ENCODE data around the gene CNTFR. TPM values are rescaled to one million over a fixed set of nuclear protein-coding genes. Genes with fewer than 3 reads are reported as not detected.

Gene CNTFR
- total RNA-seq, 1 donor from 2014 or later = 7.4 TPM

- H3K9me3 Mint-ChIP-seq (ENCODE audit: unreplicated experiment) = no peaks in the 10 kb centered on the region
- Histone ChIP-seq H3K9me3 (ENCODE audit: insufficient read depth, low read depth, low read length) (no peaks in the 10 kb centered on the region), H3K9ac (ENCODE audit: low read length) (no peak overlapping the region), H3K36me3 (ENCODE audit: insufficient read depth, low read length) (no peaks in the 10 kb centered on the region), H3K4me2 (ENCODE audit: low read length) (no peak overlapping the region), H3K4me1 (ENCODE audit: insufficient read depth, low read length) (peaks cover 8% of the 10 kb centered on the region), H3K79me2 (ENCODE audit: insufficient read depth, low read length) (no peaks in the 10 kb centered on the region), H3K27ac (ENCODE audit: low read depth, low read length) (no peak overlapping the region), H4K20me1 (ENCODE audit: insufficient read depth, low read length) (no peaks in the 10 kb centered on the region), H2AFZ (ENCODE audit: low read depth, low read length) (no peak overlapping the region), H3K27me3 (ENCODE audit: insufficient read depth, low read length) (peaks cover 8% of the 10 kb centered on the region), H3K4me3 (ENCODE audit: insufficient read depth, low read depth, low read length) (no peak overlapping the region)
- H3K27me3 Mint-ChIP-seq (ENCODE audit: low read depth, unreplicated experiment) = peaks cover 31% of the 10 kb centered on the region
- no peak for FAIRE-seq
- peaks cover 5% of the 10 kb centered on the region for H3K36me3 Mint-ChIP-seq (ENCODE audit: low read depth, unreplicated experiment)
- H3K4me3 Mint-ChIP-seq (ENCODE audit: unreplicated experiment) = no peak overlapping the region
- H3K27ac Mint-ChIP-seq (ENCODE audit: unreplicated experiment) = no peak overlapping the region
- TF ChIP-seq EZH2 (IDR thresholded peaks at IDR 0.05; ENCODE audit: insufficient read depth, low read length) (no peak), CTCF (IDR thresholded peaks at IDR 0.05; ENCODE audit: insufficient read depth, low read depth, low read length) (no peak)
- H3K4me1 Mint-ChIP-seq (ENCODE audit: low read depth, unreplicated experiment) = peaks cover 23% of the 10 kb centered on the region
- DNase-seq (ENCODE audit: low read depth) = no peak
These were observed 33.5 kb downstream of the CNTFR start for GRCh38 chr9:34555936-34556525.

- Histone ChIP-seq H3K79me2 (ENCODE audit: insufficient read depth, low read length) (no peaks in the 10 kb centered on the region), H3K27ac (ENCODE audit: low read depth, low read length) (no peak overlapping the region), H3K4me3 (ENCODE audit: insufficient read depth, low read depth, low read length) (no peak overlapping the region), H3K27me3 (ENCODE audit: insufficient read depth, low read length) (peaks cover 8% of the 10 kb centered on the region), H4K20me1 (ENCODE audit: insufficient read depth, low read length) (no peaks in the 10 kb centered on the region), H3K36me3 (ENCODE audit: insufficient read depth, low read length) (no peaks in the 10 kb centered on the region), H3K9me3 (ENCODE audit: insufficient read depth, low read depth, low read length) (no peaks in the 10 kb centered on the region), H2AFZ (ENCODE audit: low read depth, low read length) (no peak overlapping the region), H3K9ac (ENCODE audit: low read length) (no peak overlapping the region), H3K4me1 (ENCODE audit: insufficient read depth, low read length) (peaks cover 8% of the 10 kb centered on the region), H3K4me2 (ENCODE audit: low read length) (no peak overlapping the region)
- H3K4me1 Mint-ChIP-seq (ENCODE audit: low read depth, unreplicated experiment) = peaks cover 22% of the 10 kb centered on the region
- peaks cover 34% of the 10 kb centered on the region for H3K27me3 Mint-ChIP-seq (ENCODE audit: low read depth, unreplicated experiment)
- peaks cover 5% of the 10 kb centered on the region for H3K36me3 Mint-ChIP-seq (ENCODE audit: low read depth, unreplicated experiment)
- TF ChIP-seq EZH2 (IDR thresholded peaks at IDR 0.05; ENCODE audit: insufficient read depth, low read length) = no peak
- TF ChIP-seq CTCF (IDR thresholded peaks at IDR 0.05; ENCODE audit: insufficient read depth, low read depth, low read length) = no peak
- FAIRE-seq = no peak
- no peak overlapping the region for H3K27ac Mint-ChIP-seq (ENCODE audit: unreplicated experiment)
- DNase-seq (ENCODE audit: low read depth) = no peak
- H3K9me3 Mint-ChIP-seq (ENCODE audit: unreplicated experiment) = no peaks in the 10 kb centered on the region
- no peak overlapping the region for H3K4me3 Mint-ChIP-seq (ENCODE audit: unreplicated experiment)
These were observed 34.0 kb downstream of the CNTFR start for GRCh38 chr9:34555500-34555899.

- no peak overlapping the region for H3K27ac Mint-ChIP-seq (ENCODE audit: unreplicated experiment)
- Histone ChIP-seq H3K4me2 (ENCODE audit: low read length) (no peak overlapping the region), H4K20me1 (ENCODE audit: insufficient read depth, low read length) (no peaks in the 10 kb centered on the region), H3K36me3 (ENCODE audit: insufficient read depth, low read length) (no peaks in the 10 kb centered on the region), H3K27me3 (ENCODE audit: insufficient read depth, low read length) (peaks cover 8% of the 10 kb centered on the region), H3K79me2 (ENCODE audit: insufficient read depth, low read length) (no peaks in the 10 kb centered on the region), H3K4me1 (ENCODE audit: insufficient read depth, low read length) (peaks cover 3% of the 10 kb centered on the region), H3K4me3 (ENCODE audit: insufficient read depth, low read depth, low read length) (no peak overlapping the region), H2AFZ (ENCODE audit: low read depth, low read length) (no peak overlapping the region), H3K9me3 (ENCODE audit: insufficient read depth, low read depth, low read length) (no peaks in the 10 kb centered on the region), H3K27ac (ENCODE audit: low read depth, low read length) (no peak overlapping the region), H3K9ac (ENCODE audit: low read length) (no peak overlapping the region)
- DNase-seq (ENCODE audit: low read depth) (peak; percentile 8), FAIRE-seq (no peak)
- peaks cover 34% of the 10 kb centered on the region for H3K27me3 Mint-ChIP-seq (ENCODE audit: low read depth, unreplicated experiment)
- TF ChIP-seq CTCF (IDR thresholded peaks at IDR 0.05; ENCODE audit: insufficient read depth, low read depth, low read length) (no peak), EZH2 (IDR thresholded peaks at IDR 0.05; ENCODE audit: insufficient read depth, low read length) (no peak)
- peaks cover 5% of the 10 kb centered on the region for H3K36me3 Mint-ChIP-seq (ENCODE audit: low read depth, unreplicated experiment)
- H3K9me3 Mint-ChIP-seq (ENCODE audit: unreplicated experiment) = no peaks in the 10 kb centered on the region
- H3K4me1 Mint-ChIP-seq (ENCODE audit: low read depth, unreplicated experiment) = peaks cover 17% of the 10 kb centered on the region
- H3K4me3 Mint-ChIP-seq (ENCODE audit: unreplicated experiment) = no peak overlapping the region
These were observed 34.5 kb downstream of the CNTFR start for GRCh38 chr9:34555002-34555348.

Measured in astrocyte (in vitro differentiated cells and primary cell).